Panc1 (cell line): Measurements from ENCODE around the gene CXCL6. TPM values are rescaled to one million over a fixed set of nuclear protein-coding genes. Genes with fewer than 3 reads are reported as not detected.

Source experiments
- ATAC-seq: fragments of 200-7000 bp; cut with Tn5 transposase; 2 replicates; pipeline ENCODE4 v1.9.1; 2020; ENCODE audit warnings: mild to moderate bottlenecking, moderate library complexity
- BruUV-seq: library from RNA; stranded (reverse); fragments of 400-500 nt; replicated peaks from 2 replicates; lab custom pipeline; 2021; lab: Mats Ljungman, UMichigan
- CTCF ChIA-PET: fragments of 300-600 bp; sonication (Branson Sonifier 250); formaldehyde crosslinking; loops from one replicate; lab custom pipeline; 2022; ENCODE audit warnings: antibody characterized with exemption; lab: Charles Lee
- POLR2A ChIA-PET: fragments of 300-600 bp; sonication (Branson Sonifier 250); formaldehyde crosslinking; loops from one replicate; lab custom pipeline; 2022; ENCODE audit warnings: antibody characterized with exemption; lab: Charles Lee
- DNase-seq: peaks from one replicate; pipeline ENCODE4 v3.0.0-alpha.2; 2010; ENCODE audit warnings: low read depth, low spot score
- H3K27ac ChIP-seq: 2 replicates; pipeline ENCODE4 v1.5.1; 2011; ENCODE audit warnings: mild to moderate bottlenecking, low read length, inconsistent platforms
- H3K27me3 ChIP-seq: fragments of 200-500 bp; sonication (Bioruptor generic); 2 replicates; pipeline ENCODE4 v1.6.0; 2014; ENCODE audit warnings: low read length, inconsistent platforms; ENCODE audit not compliant: control insufficient read depth, insufficient read depth
- H3K36me3 ChIP-seq: fragments of 200-500 bp; sonication (Bioruptor generic); 2 replicates; pipeline ENCODE4 v1.5.1; 2014; ENCODE audit warnings: inconsistent platforms, mild to moderate bottlenecking, low read length, moderate library complexity; ENCODE audit not compliant: control insufficient read depth, insufficient read depth
- H3K4me1 ChIP-seq: 2 replicates; pipeline ENCODE4 v1.5.1; 2011; ENCODE audit warnings: inconsistent platforms, mild to moderate bottlenecking, low read length, moderate library complexity; ENCODE audit not compliant: control insufficient read depth, insufficient read depth
- H3K4me3 ChIP-seq, 2 experiments: 2 replicates each; pipeline ENCODE4 v1.5.1; 2011 to 2012; ENCODE audit warnings: low read depth in 2 of 2, low read length in 2 of 2, mild to moderate bottlenecking in 2 of 2, inconsistent platforms in 1 of 2, moderate library complexity in 1 of 2
- H3K9me3 ChIP-seq: fragments of 200-500 bp; sonication (Bioruptor generic); 2 replicates; pipeline ENCODE4 v1.5.1; 2014; ENCODE audit warnings: low read depth, mild to moderate bottlenecking, inconsistent platforms, low read length, moderate library complexity; ENCODE audit not compliant: control insufficient read depth, insufficient read depth
- CTCF ChIP-seq: fragments of 450-650 bp; IDR thresholded peaks from 2 replicates; pipeline ENCODE4 v1.5.1; 2017; ENCODE audit warnings: mild to moderate bottlenecking
- POLR2AphosphoS5 ChIP-seq: IDR thresholded peaks from 2 replicates; pipeline ENCODE4 v1.6.1; 2012; ENCODE audit warnings: mild to moderate bottlenecking, low read depth, low read length, moderate library complexity
- REST ChIP-seq, 2 experiments: IDR thresholded peaks; 2 replicates each; pipeline ENCODE4 v1.6.1; 2011 to 2012; ENCODE audit warnings: low read depth in 2 of 2, control low read depth in 1 of 2, low read length in 1 of 2, mild to moderate bottlenecking in 1 of 2, moderate library complexity in 1 of 2; ENCODE audit not compliant: insufficient read depth in 1 of 2
- SIN3A ChIP-seq: IDR thresholded peaks from 2 replicates; pipeline ENCODE4 v1.6.1; 2012; ENCODE audit warnings: low read depth, mild to moderate bottlenecking, low read length, moderate library complexity, borderline replicate concordance; ENCODE audit not compliant: insufficient read depth
- TCF7L2 ChIP-seq: IDR thresholded peaks from 2 replicates; pipeline ENCODE4 v1.6.1; 2011; ENCODE audit warnings: mild to moderate bottlenecking, low read depth, low read length, inconsistent platforms
- in situ Hi-C: cut with HindIII; loops from 2 replicates; pipeline ENCODE4 v1.10.0; 2016; ENCODE audit warnings: low sequenced_read_pairs, low pct_unique_long_range_greater_than_20kb
- intact Hi-C: fragments of 100-400 bp; cut with micrococcal nuclease; formaldehyde crosslinking; loops from one replicate; pipeline ENCODE4 v1.10.0; 2022; ENCODE audit not compliant: unreplicated experiment
- total RNA-seq: library from RNA; stranded (reverse); gene quantifications from one replicate; pipeline ENCODE4 v1.2.1, GENCODE V29; 2021; ENCODE audit not compliant: unreplicated experiment

CXCL6 gene
- total RNA-seq, 1 experiment from 2014 or later: 0.33 TPM

- H3K9me3 ChIP-seq: no peaks in the 10 kb centered on the region
- intact Hi-C loops (loop anchor here (2.0 to 5.0 kb wide), 2 partner anchors 46 to 263 kb away; no protein-coding TSS in a partner anchor), in situ Hi-C loops (no loop called here)
- peaks cover 5% of the 10 kb centered on the region for H3K4me1 ChIP-seq
- H3K4me3 ChIP-seq: peak overlapping the region; percentile 30 to 54
- no peak overlapping the region for H3K27ac ChIP-seq
- TF ChIP-seq CTCF: no peak
- TF ChIP-seq POLR2AphosphoS5: 0 out of 2 replicates have a peak, but pooled peaks have one; percentile 4
- no peaks in the 10 kb centered on the region for H3K36me3 ChIP-seq
- ChIA-PET POLR2A (interaction anchor here (0.6 kb wide), 2 partner anchors 190 to 210 kb away, joined by 3 to 8 read pairs; no protein-coding TSS in a partner anchor), CTCF (no interaction called here)
- DNase-seq (no peak), ATAC-seq (no peak)
- H3K27me3 ChIP-seq: no peaks in the 10 kb centered on the region
- no TSS peak for BruUV-seq
These were observed 35.2 kb downstream of the CXCL6 start for GRCh38 chr4:73871511-73872310.

DNA sequence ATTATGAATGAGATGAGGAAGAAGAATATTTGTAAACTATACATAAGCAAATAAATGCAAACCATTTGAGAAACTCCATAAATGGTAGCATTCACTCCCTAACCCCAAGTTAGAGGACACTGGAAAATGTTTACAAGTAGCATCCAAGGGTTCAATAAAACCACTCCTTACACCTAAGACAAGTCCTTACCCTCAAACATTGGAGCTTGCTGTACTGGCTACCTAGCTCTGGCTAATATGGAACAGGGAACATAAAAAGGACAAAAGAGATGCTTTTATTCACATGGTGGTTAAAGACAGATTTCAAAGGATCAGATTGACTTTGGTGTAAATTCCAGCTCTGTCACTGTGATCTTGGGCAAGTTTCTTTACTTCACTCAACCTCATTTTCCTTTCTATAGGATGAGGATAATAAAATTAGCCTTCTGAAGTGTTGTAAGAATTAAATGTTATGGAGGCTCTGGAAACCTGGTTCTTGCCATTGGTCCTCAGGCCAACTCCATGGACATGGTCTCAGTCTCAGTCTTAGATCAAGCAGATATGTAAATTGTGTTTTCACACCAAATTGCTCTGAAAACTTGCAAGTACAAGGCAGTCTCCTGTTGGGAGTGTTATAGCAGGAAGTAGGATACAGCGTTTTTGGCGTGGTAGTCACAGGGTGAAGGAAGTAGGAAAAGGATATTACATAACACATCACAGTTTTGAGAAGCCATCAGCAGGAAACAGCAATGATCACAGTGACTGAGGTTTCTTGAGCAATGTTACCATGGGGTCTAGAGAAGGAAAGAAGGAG, 36.0 kb downstream of the CXCL6 start:
- Histone ChIP-seq H3K9me3 (no peaks in the 10 kb centered on the region), H3K4me1 (peaks cover 5% of the 10 kb centered on the region), H3K36me3 (no peaks in the 10 kb centered on the region), H3K27me3 (no peaks in the 10 kb centered on the region), H3K4me3 (no peak overlapping the region), H3K27ac (no peak overlapping the region)
- POLR2A ChIA-PET: interaction anchor here (0.6 kb wide), 1 partner anchor 191 kb away, joined by 8 read pairs; no protein-coding TSS in a partner anchor
- intact Hi-C loops (loop anchor here (5.0 kb wide), 1 partner anchor 45 kb away; no protein-coding TSS in a partner anchor), in situ Hi-C loops (no loop called here)
- no TSS peak for BruUV-seq
- ATAC-seq: no peak
- CTCF ChIA-PET: no interaction called here
- no peak for TF ChIP-seq REST (IDR thresholded peaks at IDR 0.05; ENCODE audit: insufficient read depth in 1 of 2, low read depth in 2 of 2, low read length in 1 of 2)
- TF ChIP-seq POLR2AphosphoS5: peak; percentile 46; the same call in 1 of the 2 replicates
- no peak for DNase-seq

- ATAC-seq: no peak
- intact Hi-C loops: loop anchor here (5.0 kb wide), 1 partner anchor 43 kb away; no protein-coding TSS in a partner anchor
- CTCF ChIA-PET: no interaction called here
These were observed 37.9 kb downstream of the CXCL6 start for GRCh38 chr4:73874386-73874785.

More at GRCh38 chr4:73874386-73874785, 37.9 kb downstream of the CXCL6 start:
- in situ Hi-C loops: no loop called here
- Histone ChIP-seq H3K27me3 (no peaks in the 10 kb centered on the region), H3K36me3 (no peaks in the 10 kb centered on the region), H3K9me3 (no peaks in the 10 kb centered on the region), H3K4me1 (no peaks in the 10 kb centered on the region; the same call in 1 of the 2 replicates), H3K4me3 (no peak overlapping the region), H3K27ac (no peak overlapping the region)
- no TSS peak for BruUV-seq
- TF ChIP-seq SIN3A: no peak
- no peak for TF ChIP-seq TCF7L2
- no peak for TF ChIP-seq POLR2AphosphoS5
- no peak for TF ChIP-seq REST (IDR thresholded peaks at IDR 0.05; ENCODE audit: insufficient read depth in 1 of 2, low read depth in 2 of 2, low read length in 1 of 2)
- TF ChIP-seq CTCF: no peak
- DNase-seq: no peak
- POLR2A ChIA-PET: no interaction called here
